OCI-LY3 (cell line): ENCODE data around the gene PCED1B.
A peak's percentile ranks its signal among the peaks of the same experiment; 100 is the strongest.

ENCODE experiments used
- H2AFZ ChIP-seq: fragments of 200-600, 300-600 bp; shearing (Covaris generic); 2 replicates; pipeline ENCODE4 v1.6.0; 2014; ENCODE audit warnings: antibody characterized with exemption, low read depth, low read length
- H3K27ac ChIP-seq: fragments of 200-600, 300-600 bp; sonication (generic); 2 replicates; pipeline ENCODE4 v1.5.1; 2014; ENCODE audit warnings: mild to moderate bottlenecking, low read length, moderate library complexity, mixed read lengths
- H3K27me3 ChIP-seq: fragments of 200-600, 300-600 bp; sonication (generic); 2 replicates; pipeline ENCODE4 v1.6.1; 2014; ENCODE audit warnings: low read depth, low read length, mixed read lengths
- H3K36me3 ChIP-seq: fragments of 200-600, 300-600 bp; sonication (generic); replicated peaks from 2 replicates; pipeline ENCODE3; 2014; ENCODE audit warnings: low read depth, low read length, mixed read lengths
- H3K4me1 ChIP-seq: fragments of 300-600, 200-600 bp; sonication (generic); 2 replicates; pipeline ENCODE4 v1.6.1; 2014; ENCODE audit warnings: low read length, mixed read lengths
- H3K4me2 ChIP-seq: fragments of 200-600, 300-600 bp; sonication (generic); 2 replicates; pipeline ENCODE4 v1.6.1; 2014; ENCODE audit warnings: low read length, mixed read lengths
- H3K4me3 ChIP-seq: fragments of 300-600, 200-600 bp; sonication (generic); 2 replicates; pipeline ENCODE4 v1.5.1; 2014; ENCODE audit warnings: antibody characterized with exemption, mild to moderate bottlenecking, low read length, moderate library complexity
- H3K79me2 ChIP-seq: fragments of 300-600, 200-600 bp; shearing (Covaris generic); 2 replicates; pipeline ENCODE4 v1.6.1; 2014; ENCODE audit warnings: mild to moderate bottlenecking, low read length, mixed read lengths
- H3K9ac ChIP-seq: fragments of 300-600, 200-600 bp; shearing (Covaris generic); 2 replicates; pipeline ENCODE4 v1.6.0; 2014; ENCODE audit warnings: mild to moderate bottlenecking, low read length, moderate library complexity
- H3K9me3 ChIP-seq: fragments of 200-600, 300-600 bp; shearing (Covaris generic); 2 replicates; pipeline ENCODE4 v1.6.1; 2014; ENCODE audit warnings: low read length, mixed read lengths; ENCODE audit not compliant: insufficient read depth
- H4K20me1 ChIP-seq: fragments of 200-600, 300-600 bp; sonication (generic); 2 replicates; pipeline ENCODE4 v1.6.1; 2016; ENCODE audit warnings: low read length, mixed read lengths; ENCODE audit not compliant: insufficient read depth
- EZH2phosphoT487 ChIP-seq: fragments of 200-600 bp; shearing (Covaris generic); IDR thresholded peaks from 2 replicates; pipeline ENCODE4 v1.6.1; 2018; ENCODE audit warnings: antibody characterized with exemption, mixed run types, low read depth
- TF ChIP-seq, protein P1 (sequence below): fragments of 200-600, 300-600 bp; sonication (generic); IDR thresholded peaks from 2 replicates; pipeline ENCODE4 v1.5.1; 2014; ENCODE audit warnings: antibody characterized with exemption, low read length, low read depth

PCED1B gene

DNA sequence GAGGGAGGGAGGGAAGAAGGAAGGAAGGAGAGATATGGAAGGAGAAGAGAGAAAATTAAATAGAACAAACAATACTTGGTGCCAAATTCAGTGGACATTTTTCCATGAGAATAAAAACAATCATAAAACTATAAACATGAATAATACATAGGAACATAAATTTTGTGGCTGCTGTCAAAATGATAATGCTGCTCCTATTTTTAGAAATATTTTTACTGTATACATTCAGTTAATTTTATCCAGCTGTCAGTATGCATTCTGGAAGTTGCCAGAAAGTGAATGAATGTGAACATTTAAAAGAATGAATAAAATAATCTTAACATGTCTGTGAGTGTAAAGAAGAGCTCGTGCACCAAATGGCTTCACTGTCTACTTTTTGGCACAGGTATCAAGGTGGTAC is 13.9 kb upstream of the PCED1B start:
- Histone ChIP-seq H3K4me2 (no peak overlapping the region; the same call in 1 of the 2 replicates), H2AFZ (no peak overlapping the region), H3K9ac (peak overlapping the region; percentile 55; the same call in 1 of the 2 replicates), H3K4me3 (no peak overlapping the region), H3K27ac (peak overlapping the region; percentile 93), H4K20me1 (no peaks in the 10 kb centered on the region), H3K9me3 (no peaks in the 10 kb centered on the region), H3K79me2 (no peaks in the 10 kb centered on the region), H3K4me1 (peaks cover 45% of the 10 kb centered on the region), H3K36me3 (peaks cover 3% of the 10 kb centered on the region), H3K27me3 (no peaks in the 10 kb centered on the region)
- TF ChIP-seq, protein P1, sequence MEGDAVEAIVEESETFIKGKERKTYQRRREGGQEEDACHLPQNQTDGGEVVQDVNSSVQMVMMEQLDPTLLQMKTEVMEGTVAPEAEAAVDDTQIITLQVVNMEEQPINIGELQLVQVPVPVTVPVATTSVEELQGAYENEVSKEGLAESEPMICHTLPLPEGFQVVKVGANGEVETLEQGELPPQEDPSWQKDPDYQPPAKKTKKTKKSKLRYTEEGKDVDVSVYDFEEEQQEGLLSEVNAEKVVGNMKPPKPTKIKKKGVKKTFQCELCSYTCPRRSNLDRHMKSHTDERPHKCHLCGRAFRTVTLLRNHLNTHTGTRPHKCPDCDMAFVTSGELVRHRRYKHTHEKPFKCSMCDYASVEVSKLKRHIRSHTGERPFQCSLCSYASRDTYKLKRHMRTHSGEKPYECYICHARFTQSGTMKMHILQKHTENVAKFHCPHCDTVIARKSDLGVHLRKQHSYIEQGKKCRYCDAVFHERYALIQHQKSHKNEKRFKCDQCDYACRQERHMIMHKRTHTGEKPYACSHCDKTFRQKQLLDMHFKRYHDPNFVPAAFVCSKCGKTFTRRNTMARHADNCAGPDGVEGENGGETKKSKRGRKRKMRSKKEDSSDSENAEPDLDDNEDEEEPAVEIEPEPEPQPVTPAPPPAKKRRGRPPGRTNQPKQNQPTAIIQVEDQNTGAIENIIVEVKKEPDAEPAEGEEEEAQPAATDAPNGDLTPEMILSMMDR: no peak
- no peak for TF ChIP-seq EZH2phosphoT487

DNA sequence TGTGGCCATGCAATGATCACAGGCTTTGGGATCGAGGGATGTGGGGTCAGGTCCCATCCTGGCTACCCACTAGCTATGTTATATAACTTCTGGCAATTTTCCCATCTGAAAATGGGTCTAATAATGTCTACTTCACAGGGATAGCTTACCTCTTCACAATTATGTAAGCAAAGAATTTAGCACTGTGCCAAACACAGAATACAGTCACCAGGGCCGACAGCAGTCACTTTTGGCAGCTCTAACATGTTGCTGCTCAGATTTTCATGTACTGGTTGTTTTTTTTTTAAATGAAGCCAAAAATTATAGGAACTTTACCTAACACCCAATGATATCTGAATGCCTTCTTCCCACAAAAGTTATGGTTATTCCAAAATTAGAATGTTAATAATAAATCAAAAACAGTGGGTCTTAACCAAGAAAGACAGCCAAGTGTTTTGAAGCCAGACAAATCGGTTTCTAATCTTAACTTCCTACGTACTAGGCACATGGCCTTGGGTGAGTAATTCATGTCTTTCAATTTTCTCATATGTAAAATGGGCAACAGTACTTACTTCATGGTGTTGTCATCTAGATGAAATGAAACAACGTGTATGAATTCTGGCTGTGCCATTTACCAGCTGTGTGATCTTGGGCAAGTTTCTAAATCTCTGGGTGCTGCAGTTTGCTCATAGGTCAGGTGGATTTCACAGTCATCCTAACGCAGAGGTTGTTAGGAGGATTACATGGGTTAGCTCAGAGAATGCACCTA is 13.0 kb upstream of the PCED1B start:
- Histone ChIP-seq H3K27ac (peak overlapping the region; percentile 93), H3K36me3 (peaks cover 3% of the 10 kb centered on the region), H3K9ac (peak overlapping the region; percentile 55), H3K27me3 (no peaks in the 10 kb centered on the region), H3K9me3 (no peaks in the 10 kb centered on the region), H4K20me1 (no peaks in the 10 kb centered on the region), H2AFZ (no peak overlapping the region), H3K4me1 (peaks cover 50% of the 10 kb centered on the region), H3K4me2 (peak overlapping the region; percentile 47), H3K4me3 (peak overlapping the region; percentile 34), H3K79me2 (no peaks in the 10 kb centered on the region)
- TF ChIP-seq, protein P1: no peak

DNA sequence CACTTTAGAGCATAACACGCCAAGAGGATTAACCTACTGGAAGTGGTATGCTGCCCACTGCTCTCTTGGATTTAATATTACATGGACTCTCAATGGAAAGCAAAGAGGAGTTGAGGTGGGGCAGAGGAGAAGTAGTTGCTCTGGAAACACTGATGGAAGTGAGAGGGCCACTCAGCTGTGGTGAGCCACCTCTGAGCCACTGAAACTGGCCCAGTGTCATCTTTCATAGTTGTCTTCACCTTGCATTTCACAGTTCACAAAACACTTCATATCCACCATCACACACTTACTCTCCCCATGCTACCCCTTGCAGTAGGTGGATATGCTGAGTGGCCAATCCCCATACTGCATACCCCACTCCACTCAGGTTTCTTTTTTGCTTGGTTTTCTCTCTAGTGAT is 12.2 kb upstream of the PCED1B start:
- Histone ChIP-seq H3K4me3 (peak overlapping the region; percentile 34), H2AFZ (no peak overlapping the region), H3K4me1 (peaks cover 50% of the 10 kb centered on the region), H3K9ac (peak overlapping the region; percentile 48), H3K9me3 (no peaks in the 10 kb centered on the region), H4K20me1 (no peaks in the 10 kb centered on the region), H3K27ac (peak overlapping the region; percentile 93), H3K79me2 (no peaks in the 10 kb centered on the region), H3K27me3 (no peaks in the 10 kb centered on the region), H3K4me2 (peak overlapping the region; percentile 47), H3K36me3 (peaks cover 3% of the 10 kb centered on the region)
- TF ChIP-seq, protein P1: no peak

DNA sequence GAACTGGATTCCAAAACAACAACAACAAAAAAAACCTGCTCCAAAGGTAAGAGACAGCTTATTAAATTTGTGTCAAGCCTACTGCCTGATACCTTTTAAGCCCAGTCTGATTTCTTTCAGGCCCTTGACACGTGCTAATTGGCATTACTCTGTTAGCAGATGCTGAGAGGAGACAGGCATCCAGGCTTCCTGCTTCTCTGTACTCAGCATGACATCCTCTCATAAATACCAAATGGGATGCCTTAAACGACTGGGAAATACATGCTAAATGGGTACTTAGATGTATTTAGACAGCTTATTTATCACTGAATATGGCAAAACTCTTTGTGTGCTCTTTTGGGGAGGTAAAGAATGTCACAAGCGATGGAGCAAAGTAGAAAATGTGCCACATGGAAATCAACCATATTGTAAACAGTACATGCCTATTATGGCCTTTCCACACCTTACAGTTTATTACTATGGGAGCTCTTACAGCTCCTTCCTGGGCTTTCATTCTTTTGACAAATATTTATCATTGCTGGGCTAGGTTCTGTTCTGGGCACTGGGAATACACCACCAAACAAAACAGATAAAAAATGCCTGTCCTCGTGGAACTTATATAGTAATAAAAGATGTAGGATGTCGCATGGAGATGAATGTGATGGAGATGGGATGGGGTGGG is 11.5 kb upstream of the PCED1B start:
- H2AFZ ChIP-seq: no peak overlapping the region
- TF ChIP-seq, protein P1: no peak
- TF ChIP-seq EZH2phosphoT487: no peak
- H3K27ac ChIP-seq: peak overlapping the region; percentile 93
- H3K9ac ChIP-seq: peak overlapping the region; percentile 48
- no peak overlapping the region for H3K4me3 ChIP-seq
- peak overlapping the region; percentile 47 for H3K4me2 ChIP-seq
- no peaks in the 10 kb centered on the region for H3K79me2 ChIP-seq
- no peaks in the 10 kb centered on the region for H3K9me3 ChIP-seq
- H3K27me3 ChIP-seq: no peaks in the 10 kb centered on the region
- no peaks in the 10 kb centered on the region for H4K20me1 ChIP-seq
- H3K4me1 ChIP-seq: peaks cover 50% of the 10 kb centered on the region
- H3K36me3 ChIP-seq: peaks cover 3% of the 10 kb centered on the region
